Measurements from ENCODE around the gene B9D1.

- no peak for TF ChIP-seq CTCF (conservative IDR thresholded peaks at IDR 0.05; ENCODE audit: low read depth, low read length)
- TF ChIP-seq EZH2 (IDR thresholded peaks at IDR 0.05; ENCODE audit: low read length, unreplicated experiment), result no peak
- no peak for TF ChIP-seq EZH2phosphoT487 (IDR thresholded peaks at IDR 0.05; ENCODE audit: borderline replicate concordance, low read length)
Measured at GRCh38 chr17:19346351-19347255, 15.9 kb downstream of the B9D1 start.

Data from PC-3 (cell line).